Stimulated activated CD4-positive, alpha-beta T cell treated with anti-CD3 and anti-CD28 coated beads, Interleukin-2, amount 100 ng/mL, for 4 hours (primary cell): ENCODE measurements around the gene ZMAT5.

Source experiments
- DNase-seq: peaks from one replicate; pipeline ENCODE4 v3.0.0-alpha.2; 2020; ENCODE audit warnings: low read depth

ZMAT5 gene

DNA sequence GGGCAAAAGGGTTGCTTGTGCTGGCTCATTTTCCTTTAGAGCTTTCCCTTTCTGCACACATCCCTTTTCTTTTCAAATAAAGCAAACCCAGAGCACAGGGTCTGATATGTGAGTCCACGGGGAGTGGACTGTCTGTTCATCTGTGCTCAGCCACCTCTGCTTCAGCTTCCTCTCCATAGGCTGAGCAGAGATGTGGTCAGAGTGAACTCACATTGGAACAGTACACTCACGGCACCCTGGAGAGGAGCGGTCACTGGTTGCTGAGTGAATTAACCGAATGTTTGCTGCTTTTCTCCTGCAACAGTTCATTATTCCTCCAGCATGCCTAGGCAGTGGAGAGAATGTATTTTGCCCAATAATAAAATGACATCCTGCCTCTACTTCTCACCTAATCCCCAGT is 83.3 kb downstream of the ZMAT5 start:
- DNase-seq: no peak
